GM11168 (cell line): ENCODE measurements around the gene RARRES2.
"Not testable (repeated sequence)": the region's sequence is repeated elsewhere in the genome, so short reads cannot be mapped to it uniquely, and the experiment has no call there.

Source experiments
- in situ Hi-C: fragments of 300-500 bp; cut with MboI; formaldehyde crosslinking; loops from one replicate; pipeline ENCODE4 v1.12.0; 2022; ENCODE audit warnings: low sequenced_read_pairs; ENCODE audit not compliant: unreplicated experiment

Gene RARRES2

DNA sequence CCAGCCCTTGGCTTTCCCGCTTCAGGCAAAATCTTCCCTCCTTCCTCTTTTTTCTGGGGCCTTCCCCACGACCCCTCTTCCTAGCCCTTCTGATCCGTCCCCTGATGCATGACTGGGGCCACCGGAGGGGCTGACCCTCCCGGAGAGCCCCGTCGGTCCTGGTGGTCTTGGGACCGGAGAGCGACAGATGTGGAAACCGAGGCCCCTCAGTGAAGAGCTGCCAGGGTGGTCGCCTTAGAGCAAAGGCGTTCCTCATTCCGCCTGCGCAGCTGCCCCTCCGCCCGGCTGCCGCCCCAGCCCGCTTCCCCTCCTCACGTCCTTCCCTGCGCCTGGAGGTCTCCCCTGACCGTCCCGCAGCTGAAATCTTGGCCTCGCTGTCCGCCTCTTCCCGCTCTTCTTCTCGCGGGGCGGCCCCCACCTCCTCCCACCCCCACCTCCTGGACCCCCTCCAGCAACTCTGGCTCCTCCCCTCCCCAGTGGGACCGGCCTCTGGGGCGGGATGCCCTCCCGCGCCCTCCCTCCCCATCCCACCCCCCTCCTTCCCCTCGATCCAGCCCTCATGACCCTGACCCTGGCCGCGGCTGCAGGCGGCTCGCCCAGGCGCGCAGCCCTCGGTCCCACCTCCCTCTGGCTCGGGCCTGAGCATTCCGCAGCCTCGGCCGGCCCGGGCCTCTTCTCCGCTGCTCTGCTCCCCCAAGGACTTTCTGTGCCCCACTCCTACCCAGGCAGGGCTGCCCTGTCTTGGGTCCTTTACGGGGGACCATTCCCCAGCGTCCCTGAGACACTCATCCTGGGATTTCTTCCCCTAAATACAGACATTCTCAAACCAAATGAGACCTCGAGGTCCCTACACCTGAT is at the start of gene RARRES2:
RARRES2 (minus strand) TSS at position 367 of the 858 bp plus-strand sequence. CDS start 1,020 bp downstream, outside the sequence.
- in situ Hi-C loops, result no loop called here

DNA sequence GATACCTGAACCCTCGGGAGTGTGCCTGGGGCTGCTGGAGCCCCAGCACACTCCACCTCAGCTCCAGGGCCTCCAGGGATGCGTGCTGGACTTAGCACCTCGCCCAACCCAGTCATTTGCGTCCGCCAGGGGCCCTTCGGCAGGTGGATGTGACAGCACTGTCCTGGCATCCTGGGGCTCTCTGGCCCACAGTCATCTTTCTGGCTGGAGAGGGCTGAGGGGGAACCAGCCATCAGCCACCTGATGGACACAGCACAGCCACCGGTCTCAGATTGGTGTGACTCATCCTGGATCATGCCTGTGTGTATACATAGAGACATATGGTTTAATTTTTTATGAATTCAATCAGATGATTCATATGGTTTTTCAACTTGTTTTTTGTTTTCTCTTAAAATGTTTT is 48.8 kb upstream of the RARRES2 start:
- in situ Hi-C loops, result no loop called here

DNA sequence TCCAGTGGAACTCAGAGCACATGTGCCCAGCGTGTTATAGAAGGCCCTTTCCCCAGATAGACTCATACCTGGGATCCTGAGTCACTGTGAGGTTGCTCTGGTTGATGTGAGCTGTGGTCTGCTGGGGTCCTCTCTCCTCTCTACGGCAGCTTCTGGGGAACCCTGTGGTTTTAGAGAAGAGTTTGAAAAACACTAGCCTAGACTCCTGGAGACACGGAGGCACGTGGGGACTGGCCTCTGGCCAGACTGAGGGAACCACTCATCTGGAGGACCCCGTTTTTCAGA is 48.0 kb upstream of the RARRES2 start:
- in situ Hi-C loops, result no loop called here

GRCh38 chr7:150388709-150389531 is 47.5 kb upstream of the RARRES2 start:
- in situ Hi-C loops, result no loop called here

GRCh38 chr7:150388306-150388705 is 46.9 kb upstream of the RARRES2 start:
- in situ Hi-C loops, result no loop called here

DNA sequence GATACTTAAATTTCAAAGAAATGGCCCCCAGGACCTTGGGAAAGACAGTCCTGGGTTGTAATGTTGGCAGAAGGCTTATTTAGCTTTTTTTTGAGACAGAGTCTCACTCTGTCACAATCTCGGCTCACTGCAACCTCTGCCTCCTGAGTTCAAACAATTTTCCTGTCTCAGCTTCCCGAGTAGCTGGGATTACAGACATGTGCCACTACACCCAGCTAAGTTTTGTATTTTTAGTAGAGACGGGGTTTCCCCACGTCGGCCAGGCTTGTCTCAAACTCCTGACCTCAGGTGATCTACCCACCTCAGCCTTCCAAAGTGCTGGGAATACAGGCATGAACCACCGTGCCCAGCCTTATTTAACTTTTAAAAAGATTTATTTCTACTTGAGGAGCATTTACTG is 44.5 kb upstream of the RARRES2 start:
- in situ Hi-C loops, result not testable (repeated sequence)

DNA sequence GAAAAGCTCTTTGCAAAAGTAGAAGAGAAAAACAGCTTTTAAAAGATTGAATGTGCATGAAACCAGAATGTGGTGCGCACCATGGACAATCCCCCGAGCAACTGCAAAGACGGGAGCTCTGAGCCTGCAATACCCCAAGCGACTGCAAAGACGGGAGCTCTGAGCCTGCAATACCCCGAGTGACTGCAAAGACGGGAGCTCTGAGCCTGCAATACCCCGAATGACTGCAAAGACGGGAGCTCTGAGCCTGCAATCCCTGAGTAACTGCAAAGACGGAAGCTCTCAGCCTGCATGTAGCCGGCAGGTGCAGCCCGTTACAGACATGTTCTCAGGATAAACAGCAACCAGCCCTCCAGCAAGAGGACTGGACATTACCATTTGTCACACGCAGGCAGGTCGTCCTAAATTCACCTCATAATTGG is 43.9 kb upstream of the RARRES2 start:
- in situ Hi-C loops, result no loop called here

DNA sequence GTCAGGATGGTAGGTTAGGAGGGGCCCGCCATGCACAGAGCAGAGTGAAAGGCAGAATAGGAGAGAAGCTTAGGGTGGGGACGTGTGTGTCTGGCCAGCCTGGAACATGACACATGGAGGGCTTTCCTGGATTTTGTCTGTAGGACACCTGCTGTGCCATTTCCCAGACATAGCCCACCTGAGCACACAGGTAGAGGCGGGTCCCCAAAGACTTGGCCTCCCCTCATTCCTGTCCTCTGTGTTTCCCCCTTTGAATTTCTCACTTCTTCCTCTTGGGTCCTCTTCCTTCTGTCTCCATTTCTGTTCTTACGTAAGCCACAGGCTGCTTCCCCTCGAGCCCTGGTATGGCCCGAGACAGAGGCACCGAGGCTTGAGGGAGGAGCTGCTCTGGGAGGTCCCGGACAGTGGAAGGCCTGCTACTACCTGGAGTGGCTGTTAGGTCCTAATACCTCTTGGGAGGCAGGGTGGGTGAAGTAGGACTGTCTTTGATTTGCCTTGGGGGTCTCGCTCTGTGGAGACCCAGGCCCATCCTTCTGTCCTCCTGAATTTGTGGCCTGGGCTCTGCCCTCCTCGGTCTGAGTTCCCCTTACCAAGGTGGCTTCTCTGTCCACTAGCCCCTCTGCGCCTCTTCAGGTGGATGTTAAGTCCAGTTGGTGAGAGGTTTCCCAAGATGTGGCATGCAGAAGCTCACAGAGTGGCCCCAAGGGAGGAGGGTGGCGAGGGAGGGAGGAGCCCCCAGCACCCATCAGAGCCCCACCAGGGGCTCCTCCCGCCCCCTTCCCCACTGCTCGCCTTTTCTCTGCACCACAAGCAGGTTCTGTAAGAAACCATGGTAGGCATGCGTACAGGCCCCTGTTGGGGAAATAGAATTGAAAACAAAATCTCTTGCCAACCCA is 43.2 kb upstream of the RARRES2 start:
- in situ Hi-C loops, result no loop called here

DNA sequence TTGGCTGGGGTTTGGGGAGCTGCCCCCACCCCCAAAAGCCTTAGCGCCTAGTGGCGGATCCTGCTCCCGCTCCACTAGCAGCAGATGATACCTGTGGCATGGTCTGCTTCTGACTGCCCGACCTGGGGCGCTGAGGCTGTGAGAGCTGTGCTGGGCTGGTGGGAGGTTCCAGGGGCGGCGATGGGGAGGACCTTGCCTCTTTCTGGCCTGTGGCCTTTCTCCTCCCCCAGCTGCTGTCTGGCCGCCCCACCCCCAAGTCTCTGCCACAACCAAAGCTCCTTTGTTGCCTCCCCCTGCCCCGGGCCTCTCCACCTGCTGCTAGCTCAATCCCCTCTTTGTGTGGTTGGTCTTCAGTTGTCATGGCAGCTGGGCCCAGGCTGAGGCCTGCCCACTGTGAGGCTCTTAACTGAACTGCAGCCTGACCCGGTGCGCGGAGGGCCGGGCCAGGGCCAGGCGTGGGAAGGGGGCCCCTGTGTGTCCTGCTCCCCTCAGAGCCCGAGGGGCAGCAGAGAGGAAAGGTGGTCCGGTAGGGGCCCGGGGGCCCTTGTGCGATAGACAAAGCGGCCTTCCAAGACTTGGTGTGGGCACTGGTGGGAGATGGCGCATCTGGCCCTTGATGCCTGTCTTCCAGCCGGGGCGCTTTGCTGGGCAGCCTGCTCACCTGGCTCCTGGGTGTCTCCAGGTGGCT is 42.4 kb upstream of the RARRES2 start:
- in situ Hi-C loops, result no loop called here

DNA sequence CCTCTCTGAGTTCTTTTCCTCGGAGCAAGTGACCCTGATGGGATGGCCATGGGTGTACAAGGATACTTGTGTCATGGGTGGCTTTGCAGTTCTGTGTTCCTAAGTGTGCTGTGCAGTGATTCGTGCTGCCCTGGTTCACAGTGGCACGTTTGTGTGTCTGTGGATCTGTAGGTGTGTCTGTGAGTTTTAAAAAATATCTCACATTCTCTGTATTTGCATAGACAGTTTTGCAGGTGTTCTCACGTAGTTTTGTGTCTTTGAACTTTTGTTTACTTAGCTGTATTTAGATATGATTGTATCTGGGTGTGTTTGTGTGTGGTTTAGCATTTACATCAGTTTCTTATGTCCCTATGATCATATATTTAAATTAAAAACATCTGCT is 41.4 kb upstream of the RARRES2 start:
- in situ Hi-C loops, result no loop called here

DNA sequence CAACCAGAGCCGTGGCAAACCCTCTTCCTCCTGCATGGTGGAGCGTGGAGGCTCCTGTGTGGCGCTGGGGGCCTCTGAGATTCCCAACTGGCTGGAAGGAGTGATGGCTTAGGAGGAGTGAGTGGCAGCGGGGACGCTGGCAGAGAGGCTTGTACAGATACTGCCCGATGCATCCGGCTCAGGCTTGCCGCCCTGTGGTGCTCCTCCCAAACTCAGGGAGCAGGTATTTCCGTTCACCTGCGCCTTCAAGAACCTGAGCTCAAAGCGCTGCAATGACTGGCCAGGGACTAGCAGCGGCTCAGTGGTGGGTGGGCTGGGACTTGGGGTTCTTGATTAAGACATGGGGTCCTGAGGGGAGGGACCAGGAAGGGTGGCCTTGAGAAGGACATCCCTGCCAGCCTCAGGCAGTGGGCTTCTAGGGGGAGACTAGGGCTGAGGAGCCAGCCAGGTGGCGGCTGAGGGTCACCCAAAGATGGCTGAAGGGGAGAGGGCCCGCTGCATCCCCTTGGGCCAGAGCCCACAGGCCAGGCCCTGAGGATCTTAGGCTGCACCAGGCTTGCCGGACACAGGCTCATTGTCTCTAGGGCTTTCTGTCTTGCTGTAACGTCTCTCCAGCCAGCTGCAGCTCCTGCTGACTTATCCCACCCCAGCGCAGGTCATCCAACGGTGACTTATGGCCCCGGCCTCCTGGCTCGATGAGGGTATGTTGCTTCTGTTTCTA is 40.9 kb upstream of the RARRES2 start:
- in situ Hi-C loops, result no loop called here

GRCh38 chr7:150381785-150382122 is 40.3 kb upstream of the RARRES2 start:
- in situ Hi-C loops, result no loop called here

GRCh38 chr7:150381096-150381495 is 39.7 kb upstream of the RARRES2 start:
- in situ Hi-C loops, result no loop called here

DNA sequence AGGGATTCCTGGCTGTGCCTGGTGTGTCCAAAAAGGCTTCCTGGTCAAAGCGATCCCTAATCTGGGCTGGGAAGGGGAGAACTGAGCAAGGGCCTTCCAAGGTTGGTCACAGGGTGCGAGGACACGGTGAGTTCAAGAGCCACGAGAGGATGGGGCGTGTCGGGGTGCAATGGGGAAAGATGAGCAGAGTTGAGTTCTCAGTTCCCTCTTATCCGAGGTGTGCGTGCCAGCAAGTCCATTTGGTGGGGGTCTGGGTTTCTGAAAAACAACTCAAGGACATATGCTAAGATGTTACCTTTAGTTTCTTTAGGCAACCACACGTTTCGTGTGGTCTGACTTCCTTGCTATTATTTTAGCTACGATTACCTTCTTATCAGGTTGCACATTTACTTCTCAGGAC is 39.0 kb upstream of the RARRES2 start:
- in situ Hi-C loops, result no loop called here

- in situ Hi-C loops, result no loop called here
These were observed 38.3 kb upstream of the RARRES2 start for GRCh38 chr7:150379441-150380379.

DNA sequence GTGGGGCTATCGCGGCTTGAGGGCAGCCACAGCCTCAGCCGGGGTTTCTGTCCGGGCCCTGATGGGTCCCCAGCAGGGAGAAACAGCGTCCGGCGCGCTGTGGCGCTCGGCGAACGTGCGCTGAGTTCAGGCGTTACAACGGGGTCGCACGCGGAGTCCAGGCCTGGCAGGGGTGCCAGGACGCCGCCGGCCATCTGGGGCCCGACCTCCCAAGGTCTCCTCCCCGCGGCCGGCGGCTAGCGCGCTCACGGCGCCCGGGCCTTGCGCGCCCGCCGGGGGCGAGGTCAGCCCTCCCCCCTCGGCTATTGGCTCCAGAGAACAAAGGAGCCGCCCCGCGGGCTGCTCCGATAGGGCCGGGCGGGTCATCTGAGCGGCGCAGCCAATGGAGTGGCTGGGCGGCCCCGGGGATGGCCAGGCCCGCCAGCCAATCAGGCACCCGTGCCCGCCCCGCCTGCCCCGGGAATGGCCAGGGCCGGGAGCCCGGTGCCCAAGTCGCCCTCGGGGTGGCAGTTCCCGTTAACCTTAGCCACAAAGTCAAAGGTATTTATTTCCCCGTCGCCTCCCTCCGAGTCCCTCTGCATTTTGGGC is 37.5 kb upstream of the RARRES2 start, which contains the start of gene ZNF775:
ZNF775 (plus strand) TSS at position 478 of the 588 bp plus-strand sequence. CDS start 9,141 bp downstream, outside the sequence.
- in situ Hi-C loops, result no loop called here

GRCh38 chr7:150378115-150378852 is 36.9 kb upstream of the RARRES2 start:
- in situ Hi-C loops, result no loop called here
